CD14-positive monocyte (primary cell): ENCODE results near the gene GRM8. TPM values are rescaled to one million over a fixed set of nuclear protein-coding genes. Genes with fewer than 3 reads are reported as not detected.

Source experiments
- DNase-seq, 3 donors: peaks; one replicate each; pipeline ENCODE4 v3.0.0-alpha.2; 2011 to 2022
- H2AFZ ChIP-seq: 2 replicates; pipeline ENCODE4 v1.6.0; 2012; ENCODE audit warnings: mild to moderate bottlenecking, low read depth, low read length, inconsistent platforms; ENCODE audit not compliant: insufficient read depth, poor library complexity, severe bottlenecking
- H3K27ac ChIP-seq, 2 donors: 1 replicate in 1 of 2; 2 replicates in 1 of 2; pipeline ENCODE4 v1.5.1; 2012 to 2013; ENCODE audit warnings: low read length in 2 of 2, control low read depth in 1 of 2, inconsistent platforms in 1 of 2, low read depth in 1 of 2, mild to moderate bottlenecking in 1 of 2
- H3K27me3 ChIP-seq, 2 donors: one replicate each; pipeline versions ENCODE4 v1.6.0 to v1.6.1; 2011 to 2013; ENCODE audit warnings: low read length in 2 of 2; ENCODE audit not compliant: control insufficient read depth in 2 of 2, insufficient read depth in 2 of 2
- H3K36me3 ChIP-seq, 2 donors: replicated peaks in 1 of 2; 1 replicate in 1 of 2; 2 replicates in 1 of 2; pipeline versions ENCODE4 v1.5.1 to v1.6.1; 2012 to 2013; ENCODE audit warnings: low read length in 2 of 2, control low read depth in 1 of 2, inconsistent platforms in 1 of 2, mild to moderate bottlenecking in 1 of 2; ENCODE audit not compliant: insufficient read depth in 2 of 2, control insufficient read depth in 1 of 2
- H3K4me1 ChIP-seq, 2 donors: 1 replicate in 1 of 2; 2 replicates in 1 of 2; pipeline versions ENCODE4 v1.5.1 to v1.6.1; 2012 to 2013; ENCODE audit warnings: low read length in 2 of 2, control low read depth in 1 of 2, inconsistent platforms in 1 of 2, mild to moderate bottlenecking in 1 of 2, moderate library complexity in 1 of 2; ENCODE audit not compliant: insufficient read depth in 2 of 2, control insufficient read depth in 1 of 2
- H3K4me2 ChIP-seq: replicated peaks from 2 replicates; pipeline ENCODE3; 2012; ENCODE audit warnings: low read length, moderate library complexity, mild to moderate bottlenecking; ENCODE audit not compliant: poor library complexity, severe bottlenecking; ENCODE audit errors: extremely low read depth
- H3K4me3 ChIP-seq, 3 experiments: fragments of 200-600 bp in 1 of 3; sonication (generic) in 1 of 3; replicated peaks in 1 of 3; 1 replicate in 2 of 3; 2 replicates in 1 of 3; pipeline ENCODE4 v1.5.1; 2011 to 2013; ENCODE audit warnings: low read length in 3 of 3, mild to moderate bottlenecking in 3 of 3, control low read depth in 2 of 3, low read depth in 2 of 3, inconsistent platforms in 1 of 3, moderate library complexity in 1 of 3
- H3K79me2 ChIP-seq: 2 replicates; pipeline ENCODE4 v1.6.0; 2012; ENCODE audit warnings: mild to moderate bottlenecking, control low read depth, inconsistent platforms, low read length, moderate library complexity; ENCODE audit not compliant: insufficient read depth
- H3K9ac ChIP-seq: 2 replicates; pipeline ENCODE4 v1.6.0; 2017; ENCODE audit warnings: low read length, mild to moderate bottlenecking; ENCODE audit not compliant: insufficient read depth, poor library complexity, severe bottlenecking
- H3K9me3 ChIP-seq, 2 donors: replicated peaks in 1 of 2; 1 replicate in 1 of 2; 2 replicates in 1 of 2; pipeline versions ENCODE4 v1.5.1 to v1.6.1; 2012 to 2013; ENCODE audit warnings: low read length in 2 of 2, control low read depth in 1 of 2; ENCODE audit not compliant: control insufficient read depth in 1 of 2, insufficient read depth in 1 of 2
- H4K20me1 ChIP-seq: 2 replicates; pipeline ENCODE4 v1.6.0; 2012; ENCODE audit warnings: mild to moderate bottlenecking, low read length, control low read depth, moderate library complexity; ENCODE audit not compliant: insufficient read depth
- H3K27ac Mint-ChIP-seq, 7 donors: one replicate each; pipeline ENCODE4 v1.8.0; 2020; ENCODE audit warnings: mild to moderate bottlenecking in 7 of 7, mixed read lengths in 7 of 7, moderate library complexity in 6 of 7, inconsistent platforms in 2 of 7
- H3K27me3 Mint-ChIP-seq, 3 donors: one replicate each; pipeline ENCODE4 v1.8.0; 2021 to 2022; ENCODE audit warnings: low read depth in 3 of 3, mild to moderate bottlenecking in 3 of 3, mixed read lengths in 3 of 3, moderate library complexity in 3 of 3, inconsistent platforms in 1 of 3
- H3K36me3 Mint-ChIP-seq, 2 donors: one replicate each; pipeline ENCODE4 v1.8.0; 2020; ENCODE audit warnings: mixed read lengths in 2 of 2, inconsistent platforms in 1 of 2, mild to moderate bottlenecking in 1 of 2
- H3K4me1 Mint-ChIP-seq: one replicate; pipeline ENCODE4 v1.8.0; 2020; ENCODE audit warnings: mild to moderate bottlenecking, mixed read lengths
- H3K4me3 Mint-ChIP-seq, 2 donors: one replicate each; pipeline ENCODE4 v1.8.0; 2020; ENCODE audit warnings: mild to moderate bottlenecking in 2 of 2, mixed read lengths in 2 of 2, moderate library complexity in 1 of 2
- H3K9me3 Mint-ChIP-seq, 7 donors: one replicate each; pipeline ENCODE4 v1.8.0; 2020 to 2022; ENCODE audit warnings: mixed read lengths in 7 of 7, mild to moderate bottlenecking in 6 of 7, moderate library complexity in 6 of 7, inconsistent platforms in 2 of 7
- WGBS: methylation state at CpG from one replicate; pipeline ENCODE4 v1.1.5; 2013; ENCODE audit warnings: missing lambda C conversion rate; ENCODE audit not compliant: insufficient coverage; 5-methylcytosine and 5-hydroxymethylcytosine counted together
- intact Hi-C, 2 donors: fragments of 100-400 bp; cut with micrococcal nuclease; formaldehyde crosslinking; loops; one replicate each; pipeline versions ENCODE4 v1.15.0 to v1.15.1; 2023
- polyA plus RNA-seq, 3 donors: library from polyadenylated mRNA; depleted of rRNA in 1 of 3; unstranded in 2 of 3; stranded (reverse) in 1 of 3; fragments of 300-500 nt in 2 of 3; fragments of >200 nt in 1 of 3; fragmentation: Illumina TruSeq in 2 of 3; gene quantifications; 1 replicate in 2 of 3; 2 replicates in 1 of 3; pipeline ENCODE4 v1.2.3, GENCODE V29; 2012 to 2021
- TF ChIP-seq, protein P1 (sequence below): fragments of 200-600 bp; IDR thresholded peaks from one replicate; pipeline ENCODE4 v1.8.0; 2022; ENCODE audit warnings: antibody characterized with exemption, mild to moderate bottlenecking

The GRM8 gene
- polyA plus RNA-seq, 3 donors = not detected

DNA sequence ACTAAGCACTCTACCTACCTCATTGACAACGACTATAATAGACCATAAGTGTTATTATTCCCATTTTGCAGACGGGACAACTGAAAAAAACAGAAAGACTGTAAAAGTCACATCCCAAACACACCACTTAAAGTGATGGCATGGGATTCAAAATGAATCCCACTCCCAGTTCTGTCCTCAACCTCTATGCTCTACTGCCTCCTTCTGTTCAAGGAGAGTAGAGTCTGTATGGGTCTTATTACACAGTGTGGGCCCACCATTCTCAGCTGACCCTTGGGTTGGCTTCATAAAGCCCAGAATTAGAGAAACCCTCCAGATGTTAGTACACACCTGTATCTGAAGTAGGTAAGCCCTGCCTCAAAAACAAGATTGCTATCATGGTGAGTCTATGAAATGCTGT is 102.2 kb downstream of the GRM8 start:
- Histone ChIP-seq H3K27me3 (no peaks in the 10 kb centered on the region), H3K4me3 (no peak overlapping the region), H3K36me3 (no peaks in the 10 kb centered on the region), H4K20me1 (no peaks in the 10 kb centered on the region), H3K4me1 (no peaks in the 10 kb centered on the region), H3K4me2 (no peak overlapping the region), H2AFZ (no peak overlapping the region), H3K9me3 (peaks cover 0 to 2% of the 10 kb centered on the region in 2 donors), H3K79me2 (no peaks in the 10 kb centered on the region), H3K9ac (no peak overlapping the region), H3K27ac (no peak overlapping the region)
- no peak overlapping the region for H3K4me3 Mint-ChIP-seq
- no peak for DNase-seq
- peaks cover 0 to 6% (median 4%) of the 10 kb centered on the region in 7 donors for H3K9me3 Mint-ChIP-seq
- intact Hi-C loops = no loop called here
- no peak overlapping the region for H3K27ac Mint-ChIP-seq
- H3K27me3 Mint-ChIP-seq = peaks cover 0 to 2% (median 2%) of the 10 kb centered on the region in 3 donors
- no peaks in the 10 kb centered on the region for H3K36me3 Mint-ChIP-seq
- H3K4me1 Mint-ChIP-seq = no peaks in the 10 kb centered on the region
- WGBS = no CpG with 5 or more reads among the region's 2 CpGs
- TF ChIP-seq, protein P1, sequence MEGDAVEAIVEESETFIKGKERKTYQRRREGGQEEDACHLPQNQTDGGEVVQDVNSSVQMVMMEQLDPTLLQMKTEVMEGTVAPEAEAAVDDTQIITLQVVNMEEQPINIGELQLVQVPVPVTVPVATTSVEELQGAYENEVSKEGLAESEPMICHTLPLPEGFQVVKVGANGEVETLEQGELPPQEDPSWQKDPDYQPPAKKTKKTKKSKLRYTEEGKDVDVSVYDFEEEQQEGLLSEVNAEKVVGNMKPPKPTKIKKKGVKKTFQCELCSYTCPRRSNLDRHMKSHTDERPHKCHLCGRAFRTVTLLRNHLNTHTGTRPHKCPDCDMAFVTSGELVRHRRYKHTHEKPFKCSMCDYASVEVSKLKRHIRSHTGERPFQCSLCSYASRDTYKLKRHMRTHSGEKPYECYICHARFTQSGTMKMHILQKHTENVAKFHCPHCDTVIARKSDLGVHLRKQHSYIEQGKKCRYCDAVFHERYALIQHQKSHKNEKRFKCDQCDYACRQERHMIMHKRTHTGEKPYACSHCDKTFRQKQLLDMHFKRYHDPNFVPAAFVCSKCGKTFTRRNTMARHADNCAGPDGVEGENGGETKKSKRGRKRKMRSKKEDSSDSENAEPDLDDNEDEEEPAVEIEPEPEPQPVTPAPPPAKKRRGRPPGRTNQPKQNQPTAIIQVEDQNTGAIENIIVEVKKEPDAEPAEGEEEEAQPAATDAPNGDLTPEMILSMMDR = no peak

DNA sequence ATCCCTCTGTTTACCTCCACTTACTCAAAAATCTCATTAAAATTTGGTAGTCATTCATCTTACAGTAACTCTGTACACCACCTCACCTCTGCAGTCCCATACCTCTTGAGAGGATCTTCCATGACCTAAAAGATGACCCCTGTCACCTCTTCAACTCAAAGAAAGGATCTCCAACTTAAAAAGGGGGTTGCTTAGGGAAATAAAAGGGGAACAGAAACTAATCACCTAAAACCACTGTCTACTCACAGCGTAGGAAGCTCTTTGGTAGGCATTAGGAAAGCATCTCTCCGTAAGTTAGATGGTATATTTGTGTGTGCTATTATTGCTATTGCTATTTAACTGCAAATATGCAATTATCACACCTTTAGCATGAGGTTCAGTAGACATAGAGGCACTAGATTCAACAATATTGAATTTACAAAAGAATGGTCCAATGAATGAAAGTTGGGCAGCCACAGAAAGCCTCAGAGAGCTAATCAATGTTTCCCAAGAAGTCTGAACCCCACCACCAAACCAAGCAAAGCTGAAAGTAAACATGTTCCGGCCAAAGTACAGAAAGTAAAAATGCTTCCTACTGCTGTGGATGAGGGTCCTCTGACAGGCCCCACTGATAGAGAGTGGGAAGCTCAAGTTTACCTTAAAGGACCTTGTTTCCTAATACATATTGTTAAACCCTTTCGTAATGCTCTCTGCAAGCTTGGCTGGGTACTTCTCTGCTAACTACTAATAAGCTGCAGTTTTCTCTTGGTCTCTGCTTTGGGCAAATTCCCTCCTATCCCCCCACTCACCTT is 105.8 kb downstream of the GRM8 start:
- DNase-seq = no peak
- Histone ChIP-seq H3K9ac (no peak overlapping the region), H3K27me3 (no peaks in the 10 kb centered on the region), H2AFZ (no peak overlapping the region), H3K4me2 (no peak overlapping the region), H3K27ac (no peak overlapping the region), H3K4me3 (no peak overlapping the region), H3K4me1 (no peaks in the 10 kb centered on the region), H3K79me2 (no peaks in the 10 kb centered on the region), H3K9me3 (no peaks in the 10 kb centered on the region), H3K36me3 (no peaks in the 10 kb centered on the region), H4K20me1 (no peaks in the 10 kb centered on the region)
- intact Hi-C loops = no loop called here
- H3K27ac Mint-ChIP-seq = peak overlapping the region in 1 of 7 donors; percentile 53
- H3K9me3 Mint-ChIP-seq = peaks cover 0 to 4% (median 2%) of the 10 kb centered on the region in 7 donors
- WGBS = 86% methylated on average over 1 of the region's 4 CpGs
- peaks cover 0 to 2% (median 0%) of the 10 kb centered on the region in 3 donors for H3K27me3 Mint-ChIP-seq
- H3K4me3 Mint-ChIP-seq = no peak overlapping the region
- no peaks in the 10 kb centered on the region for H3K4me1 Mint-ChIP-seq
- no peaks in the 10 kb centered on the region for H3K36me3 Mint-ChIP-seq
- TF ChIP-seq, protein P1 = no peak
